Psoas muscle (tissue), 8 donors: ENCODE data around the gene SULT1C3. TPM values are rescaled to one million over a fixed set of nuclear protein-coding genes. Genes with fewer than 3 reads are reported as not detected.
A peak's percentile ranks its signal among the peaks of the same experiment; 100 is the strongest.
"Not testable (repeated sequence)": the region's sequence is repeated elsewhere in the genome, so short reads cannot be mapped to it uniquely, and the experiment has no call there.

ENCODE experiments used
- ATAC-seq, 4 donors: fragments of 200-7000 bp; cut with Tn5 transposase; one replicate each; pipeline ENCODE4 v1.9.1; 2020; ENCODE audit warnings: moderate library complexity in 3 of 4, mild to moderate bottlenecking in 2 of 4
- DNase-seq, 2 donors: peaks; one replicate each; pipeline ENCODE4 v3.0.0-alpha.2; 2020
- H3K27ac ChIP-seq: fragments of 200-600 bp; one replicate; pipeline ENCODE4 v1.8.0; 2022
- H3K27me3 ChIP-seq, 3 donors: fragments of 200-600 bp in 1 of 3; one replicate each; pipeline versions ENCODE4 v1.6.1 to v1.8.0; 2013 to 2022; ENCODE audit warnings: low read length in 2 of 3, mild to moderate bottlenecking in 2 of 3, moderate library complexity in 1 of 3; ENCODE audit not compliant: insufficient read depth in 3 of 3
- H3K36me3 ChIP-seq, 2 donors: fragments of 200-600 bp in 1 of 2; one replicate each; pipeline versions ENCODE4 v1.6.1 to v1.8.0; 2013 to 2022; ENCODE audit warnings: low read depth in 1 of 2, mild to moderate bottlenecking in 1 of 2, moderate library complexity in 1 of 2; ENCODE audit not compliant: insufficient read depth in 1 of 2
- H3K4me1 ChIP-seq: fragments of 200-600 bp; one replicate; pipeline ENCODE4 v1.8.0; 2022
- H3K4me3 ChIP-seq: fragments of 200-600 bp; one replicate; pipeline ENCODE4 v1.8.0; 2022; ENCODE audit warnings: mild to moderate bottlenecking
- H3K9me3 ChIP-seq: fragments of 200-600 bp; one replicate; pipeline ENCODE4 v1.8.0; 2022
- WGBS, 3 donors: extraction: QIAGEN DNeasy Blood & Tissue Kit; methylation state at CpG; one replicate each; pipeline versions ENCODE4 v1.1.6 to v1.1.7; 2013; 5-methylcytosine and 5-hydroxymethylcytosine counted together
- intact Hi-C, 2 donors: fragments of 100-400 bp; cut with DNase I; formaldehyde crosslinking; loops; one replicate each; pipeline versions ENCODE4 v1.11.0 to v1.14.2; 2022
- polyA plus RNA-seq, 3 donors: library from polyadenylated mRNA; stranded (reverse); fragments of 200-250 nt; gene quantifications; one replicate each; pipeline ENCODE4 v1.2.3, GENCODE V29; 2013
- total RNA-seq, 4 donors: library from RNA; stranded (reverse); fragmentation: NEBNext Ultra II Directional in 2 of 4; extraction: Animal tissue kit (Norgen Biotek cat#: 25700) in 2 of 4; gene quantifications; one replicate each; pipeline versions ENCODE4 v1.2.1 to v1.2.4, GENCODE V29; 2021 to 2023
- TF ChIP-seq, protein P1 (sequence below): fragments of 200-600 bp; IDR thresholded peaks from one replicate; pipeline ENCODE4 v1.8.0; 2022; ENCODE audit warnings: antibody characterized with exemption
- donor health status: healthy with polysubstance abuse.
- donor health status: DM: no; HTN: no; CAD: no; lungs with moderate emphysema.
- donor health status: Bipolar disorder and iron deficiency.
- donor health status: healthy.
- donor health status: DM: yes; HTN: yes; CAD: no.
- donor health status: DM: no; HTN: no; CAD: no.
- donor health status: DM: no; HTN: no; CAD: no.
- donor health status: DM: yes; HTN: yes; CAD: no.

The SULT1C3 gene
- total and polyA plus RNA-seq, 7 donors = not detected

DNA sequence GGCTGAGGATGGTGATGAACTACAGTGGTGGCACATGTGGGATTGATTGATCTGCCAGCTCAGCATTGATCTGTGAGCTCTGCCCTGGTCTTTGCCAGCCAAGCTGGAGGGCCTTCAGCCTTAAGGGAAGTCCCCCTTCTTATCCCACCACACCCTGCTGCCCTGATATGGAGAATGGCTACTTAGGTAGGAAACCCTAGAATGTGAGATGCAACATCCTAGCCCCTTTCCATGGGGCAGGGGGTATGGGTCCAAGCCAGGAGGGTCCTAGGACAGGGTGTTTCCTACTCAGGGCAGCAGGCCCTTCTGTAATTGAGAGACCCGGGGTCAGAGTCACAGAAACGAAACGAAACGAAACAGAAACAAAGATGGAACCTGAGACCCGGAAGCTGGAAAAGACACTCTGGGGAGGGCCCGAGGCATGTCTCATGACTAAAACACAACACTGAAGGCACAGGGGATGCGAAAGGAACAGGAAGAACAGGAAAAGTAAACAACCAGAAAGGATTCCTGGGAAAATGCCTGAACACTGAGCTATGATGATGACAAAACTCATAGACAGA is 32.0 kb downstream of the SULT1C3 start:
- Histone ChIP-seq H3K4me1 (no peaks in the 10 kb centered on the region), H3K9me3 (no peaks in the 10 kb centered on the region), H3K4me3 (peak overlapping the region; percentile 28), H3K27ac (no peak overlapping the region), H3K36me3 (no peaks in the 10 kb centered on the region), H3K27me3 (no peaks in the 10 kb centered on the region)
- peak in 3 of 4 donors; percentile 17 to 54 (median 38) for ATAC-seq
- intact Hi-C loops = no loop called here
- no peak for DNase-seq
- TF ChIP-seq, protein P1, sequence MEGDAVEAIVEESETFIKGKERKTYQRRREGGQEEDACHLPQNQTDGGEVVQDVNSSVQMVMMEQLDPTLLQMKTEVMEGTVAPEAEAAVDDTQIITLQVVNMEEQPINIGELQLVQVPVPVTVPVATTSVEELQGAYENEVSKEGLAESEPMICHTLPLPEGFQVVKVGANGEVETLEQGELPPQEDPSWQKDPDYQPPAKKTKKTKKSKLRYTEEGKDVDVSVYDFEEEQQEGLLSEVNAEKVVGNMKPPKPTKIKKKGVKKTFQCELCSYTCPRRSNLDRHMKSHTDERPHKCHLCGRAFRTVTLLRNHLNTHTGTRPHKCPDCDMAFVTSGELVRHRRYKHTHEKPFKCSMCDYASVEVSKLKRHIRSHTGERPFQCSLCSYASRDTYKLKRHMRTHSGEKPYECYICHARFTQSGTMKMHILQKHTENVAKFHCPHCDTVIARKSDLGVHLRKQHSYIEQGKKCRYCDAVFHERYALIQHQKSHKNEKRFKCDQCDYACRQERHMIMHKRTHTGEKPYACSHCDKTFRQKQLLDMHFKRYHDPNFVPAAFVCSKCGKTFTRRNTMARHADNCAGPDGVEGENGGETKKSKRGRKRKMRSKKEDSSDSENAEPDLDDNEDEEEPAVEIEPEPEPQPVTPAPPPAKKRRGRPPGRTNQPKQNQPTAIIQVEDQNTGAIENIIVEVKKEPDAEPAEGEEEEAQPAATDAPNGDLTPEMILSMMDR = no peak
- WGBS, 3 donors = 10 to 19% (median 16%) methylated on average over 7 of the region's 7 CpGs

DNA sequence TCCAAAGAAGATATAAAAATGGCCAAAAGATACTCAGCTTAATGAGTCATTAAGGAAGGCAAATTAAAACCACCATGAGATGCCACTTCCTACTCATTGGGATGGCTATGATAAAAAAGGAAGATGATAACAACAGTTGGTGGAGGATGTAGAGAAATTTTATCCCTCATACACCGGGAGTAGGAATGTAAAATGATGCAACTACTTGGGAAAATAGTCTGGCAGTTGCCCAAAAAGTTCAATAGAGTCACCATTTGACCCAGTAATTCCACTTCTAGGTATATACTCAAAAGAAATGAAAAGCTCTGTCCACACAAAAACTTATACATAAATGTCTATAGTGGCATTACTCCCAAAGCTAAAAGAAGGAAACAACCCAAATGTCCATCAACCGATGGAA is 38.9 kb downstream of the SULT1C3 start:
- Histone ChIP-seq H3K27me3 (peaks cover 0 to 2% (median 0%) of the 10 kb centered on the region in 3 donors), H3K36me3 (no peaks in the 10 kb centered on the region), H3K4me1 (no peaks in the 10 kb centered on the region), H3K4me3 (no peak overlapping the region), H3K9me3 (no peaks in the 10 kb centered on the region), H3K27ac (no peak overlapping the region)
- ATAC-seq (no peak), DNase-seq (no peak)
- 50 to 57% (median 53%) methylated on average over 2 of the region's 2 CpGs for WGBS, 3 donors
- intact Hi-C loops = no loop called here
- TF ChIP-seq, protein P1 = no peak

DNA sequence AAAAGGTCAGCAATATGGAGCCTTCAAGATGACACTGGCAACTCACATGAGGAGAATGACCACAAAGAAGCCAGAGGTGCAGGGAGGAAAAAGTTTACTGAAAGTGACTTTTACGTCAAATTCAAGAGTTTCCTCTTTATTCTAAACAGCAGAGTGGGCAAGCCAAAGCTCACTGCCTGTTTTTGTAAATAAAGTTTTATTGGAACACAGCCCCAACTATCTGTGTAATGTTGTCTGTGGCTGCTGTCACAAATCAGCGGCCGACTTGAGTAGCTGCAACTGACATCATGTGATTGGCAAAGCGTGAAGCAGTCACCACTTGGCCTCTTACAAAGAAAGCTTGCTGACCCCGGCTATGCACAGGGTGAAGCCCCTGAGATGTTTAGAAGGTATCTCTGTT is 39.7 kb downstream of the SULT1C3 start:
- Histone ChIP-seq H3K27me3 (peaks cover 0 to 2% (median 0%) of the 10 kb centered on the region in 3 donors), H3K9me3 (no peaks in the 10 kb centered on the region)
- WGBS, 3 donors = 83 to 84% (median 83%) methylated on average over 5 of the region's 5 CpGs

DNA sequence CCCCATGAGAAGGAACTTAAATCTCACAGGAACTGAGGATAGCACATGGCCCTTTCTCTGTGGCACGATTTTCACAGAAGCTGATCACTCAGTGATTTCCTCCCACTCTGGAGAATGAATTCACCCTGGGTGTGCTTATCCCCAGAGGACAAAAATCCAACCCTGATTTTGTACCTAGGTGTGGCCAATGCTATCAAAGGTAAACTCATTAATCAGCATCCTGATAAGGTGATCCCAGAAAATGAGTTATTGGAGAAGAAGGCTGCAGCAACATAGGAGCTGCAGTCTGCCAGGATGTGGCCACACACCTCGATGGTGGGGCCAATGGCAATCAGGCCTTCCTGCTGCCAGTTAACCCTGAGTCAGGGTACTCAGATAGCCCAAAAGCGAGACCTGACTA is 40.7 kb downstream of the SULT1C3 start:
- no peak overlapping the region for H3K4me3 ChIP-seq
- intact Hi-C loops = no loop called here
- DNase-seq (no peak), ATAC-seq (no peak)
- H3K27me3 ChIP-seq = peaks cover 0 to 4% (median 2%) of the 10 kb centered on the region in 3 donors
- no peaks in the 10 kb centered on the region for H3K36me3 ChIP-seq
- WGBS, 3 donors = 56 to 66% (median 60%) methylated on average over 3 of the region's 3 CpGs
- TF ChIP-seq, protein P1 = no peak
- no peaks in the 10 kb centered on the region for H3K9me3 ChIP-seq
- H3K4me1 ChIP-seq = no peaks in the 10 kb centered on the region
- no peak overlapping the region for H3K27ac ChIP-seq

More for the DNA sequence above, 39.7 kb downstream of the SULT1C3 start:
- H3K4me1 ChIP-seq = no peaks in the 10 kb centered on the region
- H3K4me3 ChIP-seq = no peak overlapping the region
- TF ChIP-seq, protein P1 = no peak
- ATAC-seq (no peak), DNase-seq (no peak)
- intact Hi-C loops = no loop called here
- no peak overlapping the region for H3K27ac ChIP-seq
- no peaks in the 10 kb centered on the region for H3K36me3 ChIP-seq

DNA sequence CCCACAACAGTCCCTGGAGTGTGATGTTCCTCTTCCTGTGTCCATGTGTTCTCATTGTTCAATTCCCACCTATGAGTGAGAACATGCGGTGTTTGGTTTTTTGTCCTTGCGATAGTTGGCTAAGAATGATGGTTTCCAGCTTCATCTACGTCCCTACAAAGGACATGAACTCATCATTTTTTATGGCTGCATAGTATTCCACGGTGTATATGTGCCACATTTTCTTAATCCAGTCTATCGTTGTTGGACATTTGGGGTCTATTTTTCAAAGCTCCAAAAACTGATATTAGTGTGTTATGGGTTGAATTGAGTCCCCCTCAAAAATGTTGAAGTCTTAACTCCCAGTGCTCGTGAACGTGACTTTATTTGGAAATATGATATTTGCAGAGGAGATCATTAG is 44.8 kb downstream of the SULT1C3 start:
- H3K4me1 ChIP-seq, H3K36me3 ChIP-seq, DNase-seq, ATAC-seq, H3K4me3 ChIP-seq, intact Hi-C loops, H3K9me3 ChIP-seq, H3K27me3 ChIP-seq, H3K27ac ChIP-seq: not testable (repeated sequence)
- 85 to 91% (median 90%) methylated on average over 7 of the region's 7 CpGs for WGBS, 3 donors
